A673 (cell line): ENCODE data around the gene EIPR1. TPM values are rescaled to one million over a fixed set of nuclear protein-coding genes. Genes with fewer than 3 reads are reported as not detected.
A peak's percentile ranks its signal among the peaks of the same experiment; 100 is the strongest.

Experiments used
- BruUV-seq: library from RNA; stranded (reverse); fragments of 400-500 nt; replicated peaks from 2 replicates; lab custom pipeline; 2021; lab: Mats Ljungman, UMichigan
- CTCF ChIA-PET: fragments of 300-600 bp; sonication (Branson Sonifier 250); formaldehyde crosslinking; loops from one replicate; lab custom pipeline; 2022; ENCODE audit warnings: antibody characterized with exemption; lab: Charles Lee
- POLR2A ChIA-PET: fragments of 300-600 bp; sonication (Branson Sonifier 250); formaldehyde crosslinking; loops from one replicate; lab custom pipeline; 2022; ENCODE audit warnings: antibody characterized with exemption; ENCODE audit not compliant: low non-redundant PET; lab: Charles Lee
- DNase-seq: peaks from one replicate; pipeline ENCODE4 v3.0.0-alpha.2; 2015; ENCODE audit warnings: low spot score
- H3K27ac ChIP-seq: fragments of 200-600 bp; sonication (generic); 2 replicates; pipeline ENCODE4 v1.5.1; 2016; ENCODE audit warnings: mixed run types, low read depth, mild to moderate bottlenecking, mixed read lengths, antibody characterized with exemption, low read length; ENCODE audit not compliant: poor library complexity, severe bottlenecking
- H3K27me3 ChIP-seq: fragments of 200-600 bp; sonication (generic); replicated peaks from 2 replicates; pipeline ENCODE4 v1.6.1; 2017; ENCODE audit warnings: mixed run types, low read depth, mild to moderate bottlenecking, mixed read lengths, antibody characterized with exemption, low read length; ENCODE audit not compliant: insufficient read depth, poor library complexity
- H3K36me3 ChIP-seq: fragments of 200-600 bp; sonication (generic); 2 replicates; pipeline ENCODE4 v1.6.1; 2016; ENCODE audit warnings: mixed run types, mild to moderate bottlenecking, mixed read lengths, antibody characterized with exemption, low read length; ENCODE audit not compliant: insufficient read depth, poor library complexity, severe bottlenecking
- H3K4me1 ChIP-seq: fragments of 200-600 bp; sonication (generic); 2 replicates; pipeline ENCODE4 v1.6.1; 2017; ENCODE audit warnings: mixed run types, mild to moderate bottlenecking, mixed read lengths, antibody characterized with exemption, low read length; ENCODE audit not compliant: insufficient read depth, poor library complexity, severe bottlenecking
- H3K4me3 ChIP-seq: fragments of 200-600 bp; sonication (generic); 2 replicates; pipeline ENCODE4 v1.5.1; 2016; ENCODE audit warnings: low read depth, mixed run types, mild to moderate bottlenecking, mixed read lengths, low read length; ENCODE audit not compliant: poor library complexity, severe bottlenecking
- H3K9me3 ChIP-seq: fragments of 200-600 bp; sonication (generic); 2 replicates; pipeline ENCODE4 v1.6.1; 2016; ENCODE audit warnings: mixed run types, low read depth, mild to moderate bottlenecking, mixed read lengths, antibody characterized with exemption, low read length; ENCODE audit not compliant: poor library complexity, severe bottlenecking
- EZH2 ChIP-seq: fragments of 200-600 bp; sonication (generic); IDR thresholded peaks from 2 replicates; pipeline ENCODE4 v1.6.1; 2017; ENCODE audit warnings: borderline replicate concordance, low read depth, mild to moderate bottlenecking, mixed read lengths, antibody characterized with exemption, low read length; ENCODE audit not compliant: poor library complexity, severe bottlenecking
- intact Hi-C: fragments of 100-400 bp; cut with micrococcal nuclease; formaldehyde crosslinking; loops from one replicate; pipeline ENCODE4 v1.10.0; 2022; ENCODE audit not compliant: unreplicated experiment
- total RNA-seq: library from RNA; stranded (reverse); gene quantifications from 2 replicates; pipeline ENCODE4 v1.2.3, GENCODE V29; 2021
- TF ChIP-seq, protein P1 (sequence below): fragments of 300-800, 200-600 bp; sonication (generic); conservative IDR thresholded peaks from 2 replicates; pipeline ENCODE4 v1.5.1; 2017; ENCODE audit warnings: low read depth, mild to moderate bottlenecking, antibody characterized with exemption, low read length, moderate library complexity, mixed read lengths

The EIPR1 gene
- total RNA-seq, 1 experiment from 2014 or later, result 37.0 TPM

- no peak for DNase-seq
- no peak overlapping the region for H3K27ac ChIP-seq
- H3K36me3 ChIP-seq, result peaks cover 3% of the 10 kb centered on the region
- H3K4me1 ChIP-seq, result peaks cover 23% of the 10 kb centered on the region
- no TSS peak for BruUV-seq
- no peaks in the 10 kb centered on the region for H3K9me3 ChIP-seq
- H3K27me3 ChIP-seq, result no peaks in the 10 kb centered on the region
- CTCF ChIA-PET, result no interaction called here
- intact Hi-C loops, result no loop called here
- H3K4me3 ChIP-seq, result no peak overlapping the region
- TF ChIP-seq, protein P1, sequence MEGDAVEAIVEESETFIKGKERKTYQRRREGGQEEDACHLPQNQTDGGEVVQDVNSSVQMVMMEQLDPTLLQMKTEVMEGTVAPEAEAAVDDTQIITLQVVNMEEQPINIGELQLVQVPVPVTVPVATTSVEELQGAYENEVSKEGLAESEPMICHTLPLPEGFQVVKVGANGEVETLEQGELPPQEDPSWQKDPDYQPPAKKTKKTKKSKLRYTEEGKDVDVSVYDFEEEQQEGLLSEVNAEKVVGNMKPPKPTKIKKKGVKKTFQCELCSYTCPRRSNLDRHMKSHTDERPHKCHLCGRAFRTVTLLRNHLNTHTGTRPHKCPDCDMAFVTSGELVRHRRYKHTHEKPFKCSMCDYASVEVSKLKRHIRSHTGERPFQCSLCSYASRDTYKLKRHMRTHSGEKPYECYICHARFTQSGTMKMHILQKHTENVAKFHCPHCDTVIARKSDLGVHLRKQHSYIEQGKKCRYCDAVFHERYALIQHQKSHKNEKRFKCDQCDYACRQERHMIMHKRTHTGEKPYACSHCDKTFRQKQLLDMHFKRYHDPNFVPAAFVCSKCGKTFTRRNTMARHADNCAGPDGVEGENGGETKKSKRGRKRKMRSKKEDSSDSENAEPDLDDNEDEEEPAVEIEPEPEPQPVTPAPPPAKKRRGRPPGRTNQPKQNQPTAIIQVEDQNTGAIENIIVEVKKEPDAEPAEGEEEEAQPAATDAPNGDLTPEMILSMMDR, result no peak
- TF ChIP-seq EZH2, result no peak
- POLR2A ChIA-PET, result no interaction called here
Measured at GRCh38 chr2:3194828-3195227, 182.8 kb downstream of the EIPR1 start.

GRCh38 chr2:3193443-3194330 is 183.9 kb downstream of the EIPR1 start:
- Histone ChIP-seq H3K4me3 (no peak overlapping the region), H3K27me3 (no peaks in the 10 kb centered on the region), H3K36me3 (peaks cover 3% of the 10 kb centered on the region), H3K4me1 (peaks cover 18% of the 10 kb centered on the region), H3K9me3 (no peaks in the 10 kb centered on the region), H3K27ac (peak overlapping the region; percentile 56)
- ChIA-PET CTCF (no interaction called here), POLR2A (no interaction called here)
- BruUV-seq, result no TSS peak
- intact Hi-C loops, result no loop called here
- DNase-seq, result peak; percentile 70
- TF ChIP-seq, protein P1, result no peak
- no peak for TF ChIP-seq EZH2

DNA sequence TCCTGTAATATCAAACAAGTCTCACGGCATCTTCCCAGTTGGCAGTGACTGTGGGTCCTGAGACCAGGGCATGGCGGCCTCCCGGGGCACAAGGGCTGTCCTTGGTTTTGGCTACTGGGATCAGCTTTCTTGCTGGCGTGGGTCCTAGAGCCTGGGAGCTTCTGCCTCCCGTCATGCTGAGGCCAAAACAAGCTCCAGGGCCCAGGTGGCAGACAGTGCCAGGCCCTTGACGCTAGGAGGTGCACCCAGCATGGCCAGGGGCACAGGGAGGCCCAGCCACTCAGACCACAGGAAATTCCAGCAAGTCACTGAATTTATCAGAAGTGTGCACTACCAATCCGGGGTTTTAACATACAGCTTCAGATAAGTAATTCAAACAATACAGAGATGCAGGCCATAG is 184.7 kb downstream of the EIPR1 start:
- ChIA-PET POLR2A (no interaction called here), CTCF (no interaction called here)
- peaks cover 3% of the 10 kb centered on the region for H3K36me3 ChIP-seq

More for the DNA sequence above, 184.7 kb downstream of the EIPR1 start:
- TF ChIP-seq EZH2, result no peak
- TF ChIP-seq, protein P1, result no peak
- Histone ChIP-seq H3K4me1 (peaks cover 18% of the 10 kb centered on the region), H3K9me3 (no peaks in the 10 kb centered on the region), H3K27me3 (no peaks in the 10 kb centered on the region), H3K4me3 (no peak overlapping the region), H3K27ac (peak overlapping the region; percentile 38)
- intact Hi-C loops, result no loop called here
- DNase-seq, result no peak
- no TSS peak for BruUV-seq
